ENCODE data around the gene USH1G.

The USH1G gene

DNA sequence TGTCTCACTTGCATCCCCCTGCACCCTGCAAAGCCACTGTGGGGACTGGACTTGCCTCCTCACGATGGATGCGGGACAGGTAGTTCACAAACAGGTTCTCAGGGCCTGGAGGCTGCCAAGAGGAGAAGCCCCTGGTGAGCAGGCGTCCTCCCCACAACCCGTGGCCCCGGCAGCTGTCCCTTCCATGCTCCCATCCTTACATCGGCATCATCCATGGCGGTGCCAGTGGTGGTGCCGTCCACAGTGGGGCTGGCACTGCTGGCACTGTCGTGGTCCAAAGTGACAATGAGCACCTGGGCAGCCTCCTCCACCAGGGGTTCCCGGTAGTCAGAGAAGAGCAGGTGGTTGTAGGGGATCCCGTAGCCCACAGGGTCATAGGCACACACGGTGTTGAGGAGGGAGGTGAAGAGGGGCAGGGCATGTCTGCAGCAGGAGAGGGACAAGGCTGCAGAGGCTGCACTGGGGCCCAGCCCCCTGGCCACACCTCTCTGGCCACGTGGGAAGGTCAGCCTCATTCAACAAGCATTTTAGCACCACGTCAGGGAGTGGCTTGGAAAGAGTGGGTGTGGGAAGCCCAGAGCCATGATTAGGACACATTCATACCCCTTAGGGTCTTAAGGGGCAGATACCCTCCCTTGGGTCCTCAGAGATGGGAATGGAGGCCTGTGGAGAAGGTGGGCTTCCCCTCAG is 36.9 kb upstream of the USH1G start:
- no peak overlapping the region for H3K27ac ChIP-seq
- no peak for TF ChIP-seq ZFX (IDR thresholded peaks at IDR 0.05; ENCODE audit: borderline replicate concordance)
- no peak for TF ChIP-seq CTCF (IDR thresholded peaks at IDR 0.05)

DNA sequence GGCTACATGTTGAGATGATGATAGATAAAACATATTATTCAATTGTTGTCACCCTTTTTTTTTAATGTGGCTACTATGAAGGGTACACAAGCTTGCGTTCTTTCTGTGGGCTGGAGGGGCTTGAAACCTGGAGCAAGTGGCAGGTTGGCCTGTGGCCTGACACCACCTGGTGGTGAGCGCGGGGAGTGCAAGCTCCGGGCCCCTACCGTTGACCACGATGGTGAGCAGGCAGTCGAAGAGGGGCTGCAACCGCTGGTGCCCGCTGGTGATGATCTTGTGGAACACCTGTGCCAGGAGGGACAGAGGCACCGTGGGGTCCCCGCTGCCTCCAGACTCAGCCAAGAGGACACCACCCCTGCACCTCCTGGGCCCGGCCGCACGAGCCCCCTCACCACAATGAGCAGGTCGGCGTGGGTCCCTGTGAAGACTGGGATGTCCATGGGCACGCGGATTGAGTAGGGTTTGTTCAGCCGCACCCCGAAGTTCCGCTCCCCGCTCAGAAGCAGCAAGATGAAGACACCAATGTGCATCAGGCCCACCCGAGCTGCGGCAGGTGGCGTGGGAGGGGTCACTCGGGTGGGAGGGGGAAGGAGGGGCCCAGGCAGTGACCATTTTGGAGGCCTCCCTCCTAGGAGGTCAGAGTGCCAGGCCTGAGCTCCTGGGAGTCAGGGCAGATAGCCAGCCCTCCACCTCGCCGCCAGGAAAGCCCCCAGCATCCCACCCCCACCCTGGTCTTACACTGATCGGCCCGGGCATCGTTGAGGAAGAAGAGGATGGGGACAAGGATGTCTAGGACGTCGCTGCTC is 35.1 kb upstream of the USH1G start:
- no peak overlapping the region for H3K27ac ChIP-seq
- TF ChIP-seq CTCF (IDR thresholded peaks at IDR 0.05) (peak; percentile 97), ZFX (IDR thresholded peaks at IDR 0.05; ENCODE audit: borderline replicate concordance) (no peak)

DNA sequence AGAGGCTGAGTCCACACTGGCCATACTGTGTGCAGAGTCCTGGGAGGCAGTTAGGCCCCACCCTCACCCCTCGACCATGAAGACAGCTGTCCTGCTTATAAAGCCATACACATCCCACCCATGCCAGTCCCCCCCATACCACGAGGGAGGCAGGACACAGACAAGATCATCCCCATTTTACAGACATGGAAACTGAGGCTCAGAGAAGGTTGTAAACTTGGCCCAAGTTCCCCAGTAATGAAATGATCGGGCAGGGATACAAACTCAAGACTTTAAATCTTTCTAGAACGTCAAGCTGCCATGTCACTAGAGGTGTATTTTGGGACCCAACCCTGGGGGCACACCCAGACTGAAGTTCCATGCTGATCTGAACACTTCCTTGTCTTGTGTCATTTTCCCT is 33.0 kb upstream of the USH1G start:
- TF ChIP-seq ZFX (IDR thresholded peaks at IDR 0.05; ENCODE audit: borderline replicate concordance): no peak
- no peak for TF ChIP-seq CTCF (IDR thresholded peaks at IDR 0.05)

DNA sequence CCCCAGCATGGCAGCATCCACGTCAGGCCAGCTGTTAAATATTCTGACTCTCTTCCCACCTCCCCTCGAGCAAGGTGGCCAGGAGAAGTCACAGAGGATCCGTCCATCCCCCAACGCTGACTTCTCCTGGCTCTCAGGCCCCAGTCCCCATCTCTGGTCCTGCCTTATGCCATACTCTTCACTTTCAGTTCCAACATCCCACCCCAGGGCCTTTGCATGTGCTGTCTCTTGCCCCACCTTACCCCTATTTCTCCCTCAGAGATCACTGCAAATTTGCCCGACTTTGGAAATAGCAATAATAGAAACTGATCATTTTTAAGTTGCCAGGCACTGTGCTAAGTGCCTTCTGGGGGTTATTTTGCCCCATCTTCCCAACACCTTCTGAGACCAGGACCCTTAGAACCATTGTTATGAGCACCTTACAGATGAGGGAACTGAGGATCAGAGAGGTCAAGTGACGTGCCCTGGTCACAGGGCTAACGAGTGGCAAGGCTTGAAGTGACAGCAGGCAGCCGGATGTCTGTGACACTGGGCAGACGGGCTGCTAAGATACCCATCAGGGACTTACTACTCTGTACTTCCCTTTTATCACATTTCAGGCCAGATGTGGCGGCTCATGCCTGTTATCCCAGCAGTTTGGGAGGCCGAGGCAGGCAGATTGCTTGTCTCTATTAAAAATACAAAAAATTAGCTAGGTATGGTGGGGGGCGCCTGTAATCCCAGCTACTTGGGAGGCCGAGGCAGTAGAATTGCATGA is 31.8 kb upstream of the USH1G start:
- H3K27ac ChIP-seq: no peak overlapping the region
- no peak for TF ChIP-seq CTCF (IDR thresholded peaks at IDR 0.05)
- TF ChIP-seq ZFX (IDR thresholded peaks at IDR 0.05; ENCODE audit: borderline replicate concordance): no peak

More for the DNA sequence above, 33.0 kb upstream of the USH1G start:
- no peak overlapping the region for H3K27ac ChIP-seq

GRCh38 chr17:74954115-74954514 is 31.1 kb upstream of the USH1G start:
- no peak overlapping the region for H3K27ac ChIP-seq
- TF ChIP-seq CTCF (IDR thresholded peaks at IDR 0.05) (no peak), ZFX (IDR thresholded peaks at IDR 0.05; ENCODE audit: borderline replicate concordance) (no peak)

DNA sequence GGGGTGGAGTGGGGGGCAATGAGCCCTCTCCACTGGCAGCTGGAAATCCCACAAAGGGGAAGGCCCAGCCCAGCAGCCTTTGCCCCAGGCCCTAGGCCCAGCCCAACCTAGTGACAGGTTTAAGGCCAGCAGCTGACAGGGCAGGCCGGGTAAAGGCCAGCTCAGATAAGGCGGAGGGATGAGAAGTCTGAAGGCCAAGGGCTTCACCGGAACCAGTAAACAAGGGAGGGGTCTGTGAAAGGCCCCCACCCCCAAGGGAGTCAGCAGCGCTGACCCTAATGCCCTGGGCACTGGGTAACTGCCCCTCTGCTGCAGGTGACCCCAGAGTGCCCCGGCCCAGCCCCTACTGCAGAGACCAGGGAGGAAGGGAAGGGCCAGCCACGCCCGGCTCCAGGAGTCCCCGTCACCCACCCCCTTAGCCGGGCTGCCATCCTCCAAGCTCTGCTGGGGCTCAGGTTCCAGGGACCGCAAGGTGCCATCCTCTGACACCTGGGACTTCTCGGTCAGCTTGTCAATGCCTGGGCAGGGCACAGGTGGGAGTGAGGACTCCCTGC is 30.2 kb upstream of the USH1G start:
- no peak overlapping the region for H3K27ac ChIP-seq
- no peak for TF ChIP-seq ZFX (IDR thresholded peaks at IDR 0.05; ENCODE audit: borderline replicate concordance)

GRCh38 chr17:74952431-74953133 is 29.5 kb upstream of the USH1G start:
- no peak overlapping the region for H3K27ac ChIP-seq
- TF ChIP-seq CTCF (IDR thresholded peaks at IDR 0.05): no peak
- no peak for TF ChIP-seq ZFX (IDR thresholded peaks at IDR 0.05; ENCODE audit: borderline replicate concordance)
